Left ventricle myocardium inferior (tissue), 1 donor: ENCODE results near the gene FNBP1L. TPM values are rescaled to one million over a fixed set of nuclear protein-coding genes. Genes with fewer than 3 reads are reported as not detected.

Experiments used
- DNase-seq: peaks from one replicate; pipeline ENCODE4 v3.0.0-alpha.2; 2020
- H3K27ac ChIP-seq: fragments of 200-600 bp; replicated peaks from 2 replicates; pipeline ENCODE4 v1.8.0; 2021
- H3K27me3 ChIP-seq: fragments of 200-600 bp; 2 replicates; pipeline ENCODE4 v1.8.0; 2021; ENCODE audit warnings: low read depth
- H3K36me3 ChIP-seq: fragments of 200-600 bp; 2 replicates; pipeline ENCODE4 v1.8.0; 2021
- H3K4me1 ChIP-seq: fragments of 200-600 bp; 2 replicates; pipeline ENCODE4 v1.8.0; 2021
- H3K4me3 ChIP-seq: fragments of 200-600 bp; 2 replicates; pipeline ENCODE4 v1.8.0; 2021; ENCODE audit warnings: mild to moderate bottlenecking, moderate library complexity
- H3K9me3 ChIP-seq: fragments of 200-600 bp; replicated peaks from 2 replicates; pipeline ENCODE4 v1.8.0; 2021
- CTCF ChIP-seq: fragments of 200-600 bp; IDR thresholded peaks from 2 replicates; pipeline ENCODE4 v1.8.0; 2021; ENCODE audit warnings: antibody characterized with exemption, mild to moderate bottlenecking, borderline replicate concordance
- intact Hi-C: fragments of 100-400 bp; cut with micrococcal nuclease; formaldehyde crosslinking; loops from one replicate; pipeline ENCODE4 v1.11.0; 2022
- total RNA-seq: library from RNA; stranded (reverse); fragmentation: NEBNext Ultra II Directional; extraction: Animal tissue kit (Norgen Biotek cat#: 25700); gene quantifications from one replicate; pipeline ENCODE4 v1.2.1, GENCODE V29; 2021
- donor health status: DM: no; HTN: yes; CAD: no; lungs with severe emphysema.

Gene FNBP1L
- total RNA-seq, 1 donor from 2014 or later: 28.0 TPM

GRCh38 chr1:93436496-93436895 lies 11.4 kb upstream of the FNBP1L start:
- H3K9me3 ChIP-seq: no peaks in the 10 kb centered on the region
- no peaks in the 10 kb centered on the region for H3K27me3 ChIP-seq
- no peak for TF ChIP-seq CTCF
- H3K4me3 ChIP-seq: no peak overlapping the region
- no peaks in the 10 kb centered on the region for H3K36me3 ChIP-seq
- intact Hi-C loops: loop anchor here (5.0 to 10.0 kb wide), 3 partner anchors 191 to 408 kb away; no protein-coding TSS in a partner anchor
- no peak for DNase-seq
- H3K27ac ChIP-seq: no peak overlapping the region
- H3K4me1 ChIP-seq: peaks cover 4% of the 10 kb centered on the region

- no peaks in the 10 kb centered on the region for H3K27me3 ChIP-seq
- peak; percentile 81 for TF ChIP-seq CTCF
- H3K36me3 ChIP-seq: no peaks in the 10 kb centered on the region
- H3K9me3 ChIP-seq: no peaks in the 10 kb centered on the region
- H3K4me1 ChIP-seq: peaks cover 11% of the 10 kb centered on the region
- H3K27ac ChIP-seq: no peak overlapping the region
- no peak for DNase-seq
- no peak overlapping the region for H3K4me3 ChIP-seq
- intact Hi-C loops: loop anchor here (5.0 to 10.0 kb wide), 3 partner anchors 189 to 407 kb away; no protein-coding TSS in a partner anchor
Observed at GRCh38 chr1:93437976-93438605, 9.8 kb upstream of the FNBP1L start.

- Histone ChIP-seq H3K9me3 (no peaks in the 10 kb centered on the region), H3K4me1 (peaks cover 8% of the 10 kb centered on the region), H3K36me3 (no peaks in the 10 kb centered on the region), H3K27ac (no peak overlapping the region), H3K27me3 (no peaks in the 10 kb centered on the region), H3K4me3 (no peak overlapping the region)
- intact Hi-C loops: loop anchor here (5.0 to 10.0 kb wide), 3 partner anchors 189 to 406 kb away; no protein-coding TSS in a partner anchor
- no peak for DNase-seq
- no peak for TF ChIP-seq CTCF
Observed at GRCh38 chr1:93438716-93439115, 9.2 kb upstream of the FNBP1L start.

- H3K4me3 ChIP-seq: no peak overlapping the region
- H3K36me3 ChIP-seq: no peaks in the 10 kb centered on the region
- no peak overlapping the region for H3K27ac ChIP-seq
- intact Hi-C loops: loop anchor here (10.0 kb wide), 1 partner anchor 115 kb away; no protein-coding TSS in a partner anchor
- no peaks in the 10 kb centered on the region for H3K27me3 ChIP-seq
- H3K9me3 ChIP-seq: no peaks in the 10 kb centered on the region
- no peak for DNase-seq
- TF ChIP-seq CTCF: no peak
- peaks cover 8% of the 10 kb centered on the region for H3K4me1 ChIP-seq
Observed at GRCh38 chr1:93440272-93440671, 7.6 kb upstream of the FNBP1L start.

- intact Hi-C loops: loop anchor here (10.0 kb wide), 1 partner anchor 114 kb away; no protein-coding TSS in a partner anchor
- Histone ChIP-seq H3K36me3 (no peaks in the 10 kb centered on the region), H3K9me3 (no peaks in the 10 kb centered on the region), H3K27me3 (no peaks in the 10 kb centered on the region), H3K27ac (no peak overlapping the region), H3K4me1 (peaks cover 8% of the 10 kb centered on the region), H3K4me3 (no peak overlapping the region)
- TF ChIP-seq CTCF: no peak
- DNase-seq: no peak
Observed at GRCh38 chr1:93440706-93441105, 7.2 kb upstream of the FNBP1L start.
